A549 (cell line): ENCODE data around the gene CD47. TPM values are rescaled to one million over a fixed set of nuclear protein-coding genes. Genes with fewer than 3 reads are reported as not detected.

ENCODE experiments used
- ATAC-seq, 2 experiments: fragments of 200-7000 bp in 1 of 2; fragments of >200 bp in 1 of 2; cut with Nextera tagmentation in 1 of 2; cut with Tn5 transposase in 1 of 2; 3 replicates each; pipeline versions ENCODE4 v1.8.0 to v1.9.1; 2018 to 2020; ENCODE audit warnings: mild to moderate bottlenecking in 1 of 2, moderate library complexity in 1 of 2
- CTCF ChIA-PET: fragments of 300-600 bp; sonication (Branson Sonifier 250); formaldehyde crosslinking; extraction: SDS; loops from one replicate; lab custom pipeline; 2021; ENCODE audit warnings: antibody characterized with exemption, inconsistent platforms; lab: Yijun Ruan, JAX
- POLR2A ChIA-PET: fragments of 350-600 bp; formaldehyde crosslinking; extraction: SDS; loops from one replicate; lab custom pipeline; 2021; ENCODE audit warnings: antibody characterized with exemption, inconsistent platforms; lab: Yijun Ruan, JAX
- DNase-seq, 2 experiments: peaks; one replicate each; pipeline versions ENCODE4 v3.0.0 to v3.0.0-alpha.2; 2011 to 2016; ENCODE audit warnings: low read depth in 1 of 2, low spot score in 1 of 2
- FAIRE-seq: peaks from 2 replicates; lab custom pipeline; 2011; peaks lifted over from hg19 to GRCh38; lab: Jason Lieb, UNC
- H3K27ac ChIP-seq, 2 experiments: fragments of >200 bp; sonication (Bioruptor Twin); formaldehyde crosslinking; 3 replicates each; pipeline ENCODE4 v1.5.1; 2016 to 2017
- H3K4me1 ChIP-seq: fragments of >200 bp; sonication (Bioruptor Twin); formaldehyde crosslinking; 3 replicates; pipeline ENCODE4 v1.6.1; 2016
- H3K4me2 ChIP-seq: fragments of >200 bp; sonication (Bioruptor Twin); formaldehyde crosslinking; 3 replicates; pipeline ENCODE4 v1.6.1; 2016
- H3K4me3 ChIP-seq: fragments of >200 bp; sonication (Bioruptor Twin); formaldehyde crosslinking; 3 replicates; pipeline ENCODE4 v1.5.1; 2016
- H3K9me3 ChIP-seq: fragments of >200 bp; sonication (Bioruptor Twin); formaldehyde crosslinking; 3 replicates; pipeline ENCODE4 v1.6.1; 2016
- ATOH8 ChIP-seq: fragments of 250-450 bp; sonication (Bioruptor Pico); IDR thresholded peaks from 2 replicates; pipeline ENCODE4 v1.5.0; 2020; ENCODE audit warnings: low read depth, mild to moderate bottlenecking, moderate library complexity
- BHLHE40 ChIP-seq: IDR thresholded peaks from 2 replicates; pipeline ENCODE4 v1.6.1; 2012; ENCODE audit warnings: low read depth, low read length, inconsistent platforms
- CBX8 ChIP-seq: fragments of 200-600 bp; sonication (generic); IDR thresholded peaks from 2 replicates; pipeline ENCODE4 v1.6.1; 2016
- CHD2 ChIP-seq: fragments of 150-350 bp; IDR thresholded peaks from 2 replicates; pipeline ENCODE4 v1.6.1; 2014; ENCODE audit warnings: low read length; ENCODE audit not compliant: partially characterized antibody
- CHD4 ChIP-seq: fragments of 200-600 bp; sonication (generic); IDR thresholded peaks from 2 replicates; pipeline ENCODE4 v1.6.1; 2016; ENCODE audit warnings: antibody characterized with exemption, mild to moderate bottlenecking, borderline replicate concordance
- CTCF ChIP-seq: fragments of >200 bp; sonication (Bioruptor Twin); formaldehyde crosslinking; IDR thresholded peaks from 3 replicates; pipeline ENCODE4 v1.5.1; 2016
- E2F6 ChIP-seq: IDR thresholded peaks from 2 replicates; pipeline ENCODE4 v1.6.1; 2012; ENCODE audit warnings: low read depth, borderline replicate concordance
- EP300 ChIP-seq, 2 experiments: fragments of >200 bp; sonication (Bioruptor Twin); formaldehyde crosslinking; IDR thresholded peaks; 2 replicates in 1 of 2; 3 replicates in 1 of 2; pipeline ENCODE4 v1.6.1; 2016 to 2017
- FOSB ChIP-seq: fragments of 250-450 bp; sonication (Bioruptor Pico); IDR thresholded peaks from 2 replicates; pipeline ENCODE4 v1.5.0; 2020; ENCODE audit warnings: mild to moderate bottlenecking, moderate library complexity
- FOXS1 ChIP-seq: fragments of 250-450 bp; sonication (Bioruptor Pico); IDR thresholded peaks from 2 replicates; pipeline ENCODE4 v1.5.0; 2020; ENCODE audit warnings: mild to moderate bottlenecking, moderate library complexity
- HDAC2 ChIP-seq: fragments of 200-600 bp; sonication (generic); IDR thresholded peaks from 2 replicates; pipeline ENCODE4 v1.6.1; 2016
- HEYL ChIP-seq: fragments of 250-450 bp; sonication (Bioruptor Pico); IDR thresholded peaks from 2 replicates; pipeline ENCODE4 v1.8.0; 2021; ENCODE audit warnings: mild to moderate bottlenecking, moderate library complexity
- HOXA7 ChIP-seq: fragments of 250-450 bp; sonication (Bioruptor Pico); IDR thresholded peaks from 2 replicates; pipeline ENCODE4 v1.5.0; 2020; ENCODE audit warnings: mild to moderate bottlenecking, moderate library complexity
- HOXB13 ChIP-seq: fragments of 250-450 bp; sonication (Bioruptor Pico); IDR thresholded peaks from 2 replicates; pipeline ENCODE4 v1.5.0; 2020; ENCODE audit warnings: low read depth, mild to moderate bottlenecking, moderate library complexity
- JUNB ChIP-seq: fragments of >200 bp; sonication (Bioruptor Twin); formaldehyde crosslinking; IDR thresholded peaks from 2 replicates; pipeline ENCODE4 v1.6.1; 2016
- KDM5A ChIP-seq: fragments of 200-600 bp; sonication (generic); IDR thresholded peaks from 2 replicates; pipeline ENCODE4 v1.6.1; 2016; ENCODE audit warnings: antibody characterized with exemption, mild to moderate bottlenecking
- MAFK ChIP-seq: fragments of 450-650 bp; IDR thresholded peaks from 2 replicates; pipeline ENCODE4 v1.6.1; 2014; ENCODE audit not compliant: partially characterized antibody
- MYC ChIP-seq: IDR thresholded peaks from 2 replicates; pipeline ENCODE4 v1.6.1; 2012; ENCODE audit warnings: mild to moderate bottlenecking, inconsistent platforms, low read length, improper control_type of control experiment, borderline replicate concordance
- NFE2L2 ChIP-seq: fragments of 150-350 bp; conservative IDR thresholded peaks from 2 replicates; pipeline ENCODE4 v1.6.1; 2014; ENCODE audit warnings: low read length
- NPAS2 ChIP-seq: fragments of 250-450 bp; sonication (Bioruptor Pico); IDR thresholded peaks from 2 replicates; pipeline ENCODE4 v1.8.0; 2022; ENCODE audit warnings: mild to moderate bottlenecking, moderate library complexity, borderline replicate concordance
- PHF8 ChIP-seq: fragments of 200-600 bp; sonication (generic); IDR thresholded peaks from 2 replicates; pipeline ENCODE4 v1.6.1; 2016; ENCODE audit warnings: low read depth, mild to moderate bottlenecking, antibody characterized with exemption, moderate library complexity, borderline replicate concordance
- POLR2A ChIP-seq: IDR thresholded peaks from 2 replicates; pipeline ENCODE4 v1.6.1; 2012; ENCODE audit warnings: mild to moderate bottlenecking, low read length
- RAD21 ChIP-seq, 2 experiments: fragments of >200 bp in 1 of 2; sonication (Bioruptor Twin) in 1 of 2; formaldehyde crosslinking in 1 of 2; IDR thresholded peaks in 1 of 2; conservative IDR thresholded peaks in 1 of 2; 2 replicates in 1 of 2; 3 replicates in 1 of 2; pipeline ENCODE4 v1.6.1; 2012 to 2018; ENCODE audit warnings: inconsistent platforms in 1 of 2
- RARB ChIP-seq: fragments of 250-450 bp; sonication (Bioruptor Pico); IDR thresholded peaks from 2 replicates; pipeline ENCODE4 v1.8.0; 2021; ENCODE audit warnings: mild to moderate bottlenecking, moderate library complexity
- SMC3 ChIP-seq: fragments of >200 bp; sonication (Bioruptor Twin); formaldehyde crosslinking; IDR thresholded peaks from 3 replicates; pipeline ENCODE4 v1.6.1; 2018; ENCODE audit warnings: inconsistent platforms
- ZC3H11A ChIP-seq: fragments of 450-650 bp; IDR thresholded peaks from 2 replicates; pipeline ENCODE4 v1.6.1; 2014; ENCODE audit warnings: antibody characterized with exemption, mild to moderate bottlenecking
- ZFP36 ChIP-seq: fragments of 450-650 bp; IDR thresholded peaks from 2 replicates; pipeline ENCODE4 v1.6.1; 2014; ENCODE audit warnings: borderline replicate concordance; ENCODE audit not compliant: partially characterized antibody
- WGBS: methylation state at CpG from one replicate; pipeline ENCODE4 v1.1.6; 2017; ENCODE audit errors: missing lambda C conversion rate; 5-methylcytosine and 5-hydroxymethylcytosine counted together
- polyA plus RNA-seq, 4 experiments: library from polyadenylated mRNA; depleted of rRNA in 3 of 4; stranded (reverse); fragments of >200 nt; fragmentation: RNase III in 1 of 4; extraction: RNeasy Plus Mini Kit Qiagen cat#74134 plus additional on column Dnase treatment in 1 of 4; gene quantifications; 2 replicates in 3 of 4; 3 replicates in 1 of 4; pipeline ENCODE4 v1.2.3, GENCODE V29; 2011 to 2017
- TF ChIP-seq, protein P1 (sequence below): IDR thresholded peaks from 2 replicates; pipeline ENCODE4 v1.6.1; 2012
- TF ChIP-seq, protein P2 (sequence below): fragments of >200 bp; sonication (Bioruptor Twin); formaldehyde crosslinking; IDR thresholded peaks from 3 replicates; pipeline ENCODE4 v1.6.1; 2016
- TF ChIP-seq, protein P3 (sequence below): fragments of 150-350 bp; IDR thresholded peaks from 2 replicates; pipeline ENCODE4 v1.6.1; 2014; ENCODE audit warnings: low read depth, mild to moderate bottlenecking, low read length

Gene CD47
- polyA plus RNA-seq, 2 of the 4 experiments (the other 2 are of a cell fraction), result 31.0 to 35.9 TPM

- Histone ChIP-seq H3K4me2 (no peak overlapping the region), H3K4me3 (no peak overlapping the region), H3K9me3 (no peaks in the 10 kb centered on the region), H3K27ac (no peak overlapping the region), H3K4me1 (no peaks in the 10 kb centered on the region; the same call in 2 of the 3 replicates)
- DNase-seq (no peak), FAIRE-seq (no peak), ATAC-seq (no peak)
- ChIA-PET POLR2A (no interaction called here), CTCF (interaction anchor here (1.2 kb wide), 1 partner anchor 32 kb away, joined by 3 read pairs; no protein-coding TSS in a partner anchor)
- TF ChIP-seq NFE2L2, result no peak
- TF ChIP-seq CHD2, result no peak
- no peak for TF ChIP-seq NPAS2
- TF ChIP-seq PHF8, result no peak
- no peak for TF ChIP-seq POLR2A
- TF ChIP-seq, protein P1, sequence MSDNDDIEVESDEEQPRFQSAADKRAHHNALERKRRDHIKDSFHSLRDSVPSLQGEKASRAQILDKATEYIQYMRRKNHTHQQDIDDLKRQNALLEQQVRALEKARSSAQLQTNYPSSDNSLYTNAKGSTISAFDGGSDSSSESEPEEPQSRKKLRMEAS, result no peak
- no peak for TF ChIP-seq KDM5A
- TF ChIP-seq MAFK, result no peak
- TF ChIP-seq CTCF, result no peak
- TF ChIP-seq E2F6, result no peak
- no peak for TF ChIP-seq FOSB (CRISPR knock-in tag)
- TF ChIP-seq, protein P2, sequence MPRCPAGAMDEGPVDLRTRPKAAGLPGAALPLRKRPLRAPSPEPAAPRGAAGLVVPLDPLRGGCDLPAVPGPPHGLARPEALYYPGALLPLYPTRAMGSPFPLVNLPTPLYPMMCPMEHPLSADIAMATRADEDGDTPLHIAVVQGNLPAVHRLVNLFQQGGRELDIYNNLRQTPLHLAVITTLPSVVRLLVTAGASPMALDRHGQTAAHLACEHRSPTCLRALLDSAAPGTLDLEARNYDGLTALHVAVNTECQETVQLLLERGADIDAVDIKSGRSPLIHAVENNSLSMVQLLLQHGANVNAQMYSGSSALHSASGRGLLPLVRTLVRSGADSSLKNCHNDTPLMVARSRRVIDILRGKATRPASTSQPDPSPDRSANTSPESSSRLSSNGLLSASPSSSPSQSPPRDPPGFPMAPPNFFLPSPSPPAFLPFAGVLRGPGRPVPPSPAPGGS, result no peak
- no peak for TF ChIP-seq HDAC2
- WGBS, result 65% methylated on average over 6 of the region's 6 CpGs
These were observed 34.8 kb upstream of the CD47 start for GRCh38 chr3:108125550-108126071.

GRCh38 chr3:108125153-108125543 is 34.3 kb upstream of the CD47 start:
- Histone ChIP-seq H3K4me1 (no peaks in the 10 kb centered on the region), H3K4me3 (no peak overlapping the region), H3K9me3 (no peaks in the 10 kb centered on the region), H3K27ac (no peak overlapping the region), H3K4me2 (no peak overlapping the region)
- no peak for FAIRE-seq
- ChIA-PET CTCF (no interaction called here), POLR2A (no interaction called here)
- ATAC-seq, result no peak
- WGBS, result 97% methylated on average over 4 of the region's 4 CpGs
- TF ChIP-seq ZC3H11A (no peak), EP300 (IDR thresholded peaks at IDR 0.05) (no peak), CBX8 (no peak)
- DNase-seq, result no peak

- Histone ChIP-seq H3K4me2 (no peak overlapping the region), H3K4me3 (no peak overlapping the region), H3K27ac (no peak overlapping the region), H3K9me3 (no peaks in the 10 kb centered on the region), H3K4me1 (no peaks in the 10 kb centered on the region)
- no peak for FAIRE-seq
- POLR2A ChIA-PET, result no interaction called here
- DNase-seq, result no peak
- WGBS, result 77% methylated on average over 10 of the region's 10 CpGs
- CTCF ChIA-PET, result no interaction called here
- no peak for ATAC-seq
- TF ChIP-seq ATOH8 (CRISPR knock-in tag) (no peak), CHD4 (no peak), BHLHE40 (no peak), RARB (CRISPR knock-in tag) (no peak), JUNB (no peak), HEYL (CRISPR knock-in tag) (no peak), RAD21 (conservative IDR thresholded peaks at IDR 0.05 in 1 of 2, IDR thresholded peaks at IDR 0.05 in 1 of 2) (no peak), KDM5A (no peak), FOXS1 (CRISPR knock-in tag) (no peak), SMC3 (no peak), ZFP36 (no peak), MYC (no peak), CBX8 (no peak), HOXB13 (CRISPR knock-in tag) (no peak), HDAC2 (no peak), HOXA7 (CRISPR knock-in tag) (no peak)
- TF ChIP-seq, protein P3, sequence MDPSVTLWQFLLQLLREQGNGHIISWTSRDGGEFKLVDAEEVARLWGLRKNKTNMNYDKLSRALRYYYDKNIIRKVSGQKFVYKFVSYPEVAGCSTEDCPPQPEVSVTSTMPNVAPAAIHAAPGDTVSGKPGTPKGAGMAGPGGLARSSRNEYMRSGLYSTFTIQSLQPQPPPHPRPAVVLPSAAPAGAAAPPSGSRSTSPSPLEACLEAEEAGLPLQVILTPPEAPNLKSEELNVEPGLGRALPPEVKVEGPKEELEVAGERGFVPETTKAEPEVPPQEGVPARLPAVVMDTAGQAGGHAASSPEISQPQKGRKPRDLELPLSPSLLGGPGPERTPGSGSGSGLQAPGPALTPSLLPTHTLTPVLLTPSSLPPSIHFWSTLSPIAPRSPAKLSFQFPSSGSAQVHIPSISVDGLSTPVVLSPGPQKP, result no peak
These were observed 33.7 kb upstream of the CD47 start for GRCh38 chr3:108124337-108125152.
